Measurements from ENCODE around the gene EIF4G3. TPM values are rescaled to one million over a fixed set of nuclear protein-coding genes. Genes with fewer than 3 reads are reported as not detected.

The EIF4G3 gene
- total RNA-seq, 4 donors from 2014 or later: 82.1 to 143 (median 101) TPM

DNA sequence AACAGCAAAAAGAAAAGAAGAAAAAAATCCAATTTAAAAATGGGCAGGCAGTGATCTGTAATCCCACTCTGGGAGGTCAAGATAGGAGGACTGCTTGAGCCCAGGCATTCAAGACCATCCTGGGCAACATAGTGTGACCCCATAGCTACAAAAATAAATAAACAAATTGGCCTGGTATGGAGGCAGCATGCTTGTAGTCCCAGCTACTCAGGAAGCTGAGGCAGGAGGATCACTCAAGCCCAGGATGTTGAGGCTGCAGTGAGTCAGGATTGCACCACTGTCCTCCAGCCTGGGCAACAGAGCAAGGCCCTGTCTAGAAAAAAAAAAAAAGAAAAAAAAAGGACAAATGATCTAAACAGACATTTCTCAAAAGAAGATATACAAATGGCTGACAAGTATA is 99.6 kb downstream of the EIF4G3 start:
- no peak overlapping the region for H3K4me3 ChIP-seq
- no peaks in the 10 kb centered on the region for H3K27me3 ChIP-seq
- H3K4me1 ChIP-seq: peaks cover 0 to 12% (median 0%) of the 10 kb centered on the region in 4 donors
- H3K36me3 ChIP-seq: no peaks in the 10 kb centered on the region
- H3K27ac ChIP-seq: no peak overlapping the region
- TF ChIP-seq POLR2AphosphoS5 (IDR thresholded peaks at IDR 0.05): no peak
- no peak for TF ChIP-seq EP300 (IDR thresholded peaks at IDR 0.05; ENCODE audit: low read depth)
- TF ChIP-seq, protein P1, sequence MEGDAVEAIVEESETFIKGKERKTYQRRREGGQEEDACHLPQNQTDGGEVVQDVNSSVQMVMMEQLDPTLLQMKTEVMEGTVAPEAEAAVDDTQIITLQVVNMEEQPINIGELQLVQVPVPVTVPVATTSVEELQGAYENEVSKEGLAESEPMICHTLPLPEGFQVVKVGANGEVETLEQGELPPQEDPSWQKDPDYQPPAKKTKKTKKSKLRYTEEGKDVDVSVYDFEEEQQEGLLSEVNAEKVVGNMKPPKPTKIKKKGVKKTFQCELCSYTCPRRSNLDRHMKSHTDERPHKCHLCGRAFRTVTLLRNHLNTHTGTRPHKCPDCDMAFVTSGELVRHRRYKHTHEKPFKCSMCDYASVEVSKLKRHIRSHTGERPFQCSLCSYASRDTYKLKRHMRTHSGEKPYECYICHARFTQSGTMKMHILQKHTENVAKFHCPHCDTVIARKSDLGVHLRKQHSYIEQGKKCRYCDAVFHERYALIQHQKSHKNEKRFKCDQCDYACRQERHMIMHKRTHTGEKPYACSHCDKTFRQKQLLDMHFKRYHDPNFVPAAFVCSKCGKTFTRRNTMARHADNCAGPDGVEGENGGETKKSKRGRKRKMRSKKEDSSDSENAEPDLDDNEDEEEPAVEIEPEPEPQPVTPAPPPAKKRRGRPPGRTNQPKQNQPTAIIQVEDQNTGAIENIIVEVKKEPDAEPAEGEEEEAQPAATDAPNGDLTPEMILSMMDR (IDR thresholded peaks at IDR 0.05): no peak
- TF ChIP-seq POLR2A (IDR thresholded peaks at IDR 0.05): no peak
- intact Hi-C loops (cut with DNase I; ENCODE audit: low total_unique reads): no loop called here
- no peaks in the 10 kb centered on the region for H3K9me3 ChIP-seq
- no peak for DNase-seq
- in situ Hi-C loops (cut with MboI; ENCODE audit: low pct_ligation_motif_present in 1 of 4, low pct_unique_long_range_greater_than_20kb in 1 of 4, low sequenced_read_pairs in 3 of 4): no loop called here

DNA sequence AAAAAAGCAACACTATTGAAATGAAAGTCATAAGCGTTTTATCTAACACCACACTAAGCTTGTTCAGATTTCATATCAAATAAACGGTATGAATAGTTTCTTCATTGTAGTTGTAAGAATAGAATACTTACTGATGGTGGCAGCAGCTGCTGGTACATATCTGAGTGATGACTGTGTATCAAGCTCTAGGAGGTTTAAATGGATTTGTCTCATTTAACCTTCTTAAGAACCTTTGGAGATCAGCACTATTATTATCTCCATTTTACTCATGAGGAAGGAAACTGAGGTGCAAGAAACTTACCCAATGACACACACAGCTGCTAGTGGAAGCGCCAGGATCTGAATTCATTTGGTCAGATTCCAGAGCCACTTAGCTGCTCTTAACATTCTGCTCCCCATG is 104.0 kb downstream of the EIF4G3 start:
- no peak for TF ChIP-seq POLR2AphosphoS5 (IDR thresholded peaks at IDR 0.05)
- Histone ChIP-seq H3K4me1 (peaks cover 0 to 24% (median 0%) of the 10 kb centered on the region in 4 donors), H3K27ac (no peak overlapping the region), H3K9me3 (no peaks in the 10 kb centered on the region), H3K27me3 (no peaks in the 10 kb centered on the region), H3K4me3 (no peak overlapping the region), H3K36me3 (no peaks in the 10 kb centered on the region)
- 72 to 76% methylated on average over 3 of the region's 3 CpGs for WGBS, 2 donors (ENCODE audit: low coverage in 1 of 2)
- in situ Hi-C loops (cut with MboI; ENCODE audit: low pct_ligation_motif_present in 1 of 4, low pct_unique_long_range_greater_than_20kb in 1 of 4, low sequenced_read_pairs in 3 of 4): no loop called here
- intact Hi-C loops (cut with DNase I; ENCODE audit: low total_unique reads): no loop called here
- no peak for DNase-seq

DNA sequence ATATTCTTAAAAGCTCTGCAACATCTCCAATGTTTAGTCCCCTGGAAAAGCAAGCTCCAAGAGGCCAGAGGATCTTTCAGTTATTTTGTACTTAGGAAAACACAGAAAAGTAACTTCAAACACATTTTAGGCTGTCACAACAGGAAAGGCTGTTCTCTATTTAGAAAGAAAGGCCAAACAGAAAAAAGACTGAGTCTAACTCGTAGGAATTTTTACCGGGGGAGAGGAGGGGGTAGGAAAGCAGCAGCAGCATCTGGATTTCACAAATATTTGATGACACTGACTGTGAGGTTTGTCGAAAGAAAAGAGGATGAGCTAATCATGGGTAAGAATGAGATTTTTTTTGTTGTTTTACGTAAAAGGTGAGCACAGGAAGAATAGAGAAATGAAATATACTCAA is 107.1 kb downstream of the EIF4G3 start:
- intact Hi-C loops (cut with DNase I; ENCODE audit: low total_unique reads) (no loop called here), in situ Hi-C loops (cut with MboI; ENCODE audit: low pct_ligation_motif_present in 1 of 4, low pct_unique_long_range_greater_than_20kb in 1 of 4, low sequenced_read_pairs in 3 of 4) (no loop called here)
- Histone ChIP-seq H3K27ac (peak overlapping the region in 1 of 4 donors; percentile 18), H3K36me3 (no peaks in the 10 kb centered on the region), H3K27me3 (no peaks in the 10 kb centered on the region), H3K4me1 (peaks cover 0 to 12% (median 0%) of the 10 kb centered on the region in 4 donors), H3K4me3 (no peak overlapping the region), H3K9me3 (no peaks in the 10 kb centered on the region)
- TF ChIP-seq, protein P1 (IDR thresholded peaks at IDR 0.05): no peak
- TF ChIP-seq EP300 (IDR thresholded peaks at IDR 0.05; ENCODE audit: low read depth): no peak
- TF ChIP-seq POLR2AphosphoS5 (IDR thresholded peaks at IDR 0.05): no peak
- no peak for TF ChIP-seq POLR2A (IDR thresholded peaks at IDR 0.05)
- 61 to 74% methylated on average over 4 of the region's 4 CpGs for WGBS, 2 donors (ENCODE audit: low coverage in 1 of 2)
- DNase-seq: no peak

DNA sequence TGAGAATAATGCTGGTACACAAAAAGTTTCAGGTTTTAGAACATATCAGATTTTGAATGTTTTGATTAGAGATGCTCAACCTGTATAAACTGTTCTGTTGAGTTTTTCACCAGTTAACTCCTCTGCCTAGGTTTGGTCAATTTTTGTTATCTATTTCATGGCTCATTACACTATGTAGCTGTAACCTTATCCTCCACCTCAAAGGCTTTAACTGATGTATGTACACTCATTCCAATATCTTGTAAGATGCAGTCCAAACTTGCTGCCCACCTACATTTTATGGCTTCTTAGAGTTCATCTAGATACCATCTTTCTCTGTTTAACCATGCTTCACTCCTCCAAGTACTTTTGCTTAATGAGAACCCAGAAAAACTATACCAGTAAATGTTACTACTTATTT is 107.8 kb downstream of the EIF4G3 start:
- Histone ChIP-seq H3K9me3 (no peaks in the 10 kb centered on the region), H3K4me1 (peaks cover 0 to 12% (median 0%) of the 10 kb centered on the region in 4 donors), H3K27me3 (no peaks in the 10 kb centered on the region), H3K36me3 (no peaks in the 10 kb centered on the region), H3K27ac (peak overlapping the region in 1 of 4 donors; percentile 18), H3K4me3 (no peak overlapping the region)
- TF ChIP-seq EP300 (IDR thresholded peaks at IDR 0.05; ENCODE audit: low read depth) (no peak), POLR2A (IDR thresholded peaks at IDR 0.05) (no peak), POLR2AphosphoS5 (IDR thresholded peaks at IDR 0.05) (no peak)
- TF ChIP-seq, protein P1 (IDR thresholded peaks at IDR 0.05): no peak
- in situ Hi-C loops (cut with MboI; ENCODE audit: low pct_ligation_motif_present in 1 of 4, low pct_unique_long_range_greater_than_20kb in 1 of 4, low sequenced_read_pairs in 3 of 4) (no loop called here), intact Hi-C loops (cut with DNase I; ENCODE audit: low total_unique reads) (no loop called here)
- no peak for DNase-seq

DNA sequence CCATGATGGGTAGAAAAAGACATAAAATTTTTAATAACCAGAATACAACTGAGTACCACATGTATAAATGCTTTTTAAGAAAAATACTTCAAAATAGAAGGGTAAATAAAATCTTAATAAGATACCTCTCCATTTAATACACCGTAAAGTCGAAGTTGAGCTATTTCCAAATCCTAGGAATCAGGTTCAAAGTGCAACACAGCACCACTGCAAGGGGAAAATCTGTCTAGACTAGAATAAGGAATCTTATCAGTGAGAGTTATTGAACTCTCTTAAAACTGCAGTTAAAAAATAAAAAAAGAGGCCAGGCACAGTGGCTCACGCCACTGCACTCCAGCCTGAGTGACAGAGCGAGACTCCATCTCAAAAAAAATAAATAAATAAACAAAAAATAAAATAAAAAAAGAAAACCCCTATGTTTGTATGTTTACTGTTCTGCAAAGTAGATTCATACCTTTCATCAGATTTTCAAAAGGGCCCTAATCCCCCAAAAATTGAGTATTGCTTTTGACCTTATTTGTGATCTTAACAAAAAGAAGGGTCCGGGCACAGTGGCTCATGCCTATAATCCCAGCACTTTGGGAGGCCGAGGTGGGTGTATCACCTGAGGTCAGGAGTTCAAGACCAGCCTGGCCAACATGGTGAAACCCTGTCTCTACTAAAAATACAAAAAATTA is 109.0 kb downstream of the EIF4G3 start:
- DNase-seq: no peak

More for the DNA sequence above, 109.0 kb downstream of the EIF4G3 start:
- TF ChIP-seq, protein P1 (IDR thresholded peaks at IDR 0.05): no peak
- no peak for TF ChIP-seq POLR2A (IDR thresholded peaks at IDR 0.05)
- no peak for TF ChIP-seq EP300 (IDR thresholded peaks at IDR 0.05; ENCODE audit: low read depth)
- TF ChIP-seq POLR2AphosphoS5 (IDR thresholded peaks at IDR 0.05): no peak
- Histone ChIP-seq H3K27ac (no peak overlapping the region), H3K27me3 (no peaks in the 10 kb centered on the region), H3K9me3 (no peaks in the 10 kb centered on the region), H3K36me3 (no peaks in the 10 kb centered on the region), H3K4me1 (peaks cover 0 to 12% (median 0%) of the 10 kb centered on the region in 4 donors), H3K4me3 (no peak overlapping the region)
- intact Hi-C loops (cut with DNase I; ENCODE audit: low total_unique reads): no loop called here
- in situ Hi-C loops (cut with MboI; ENCODE audit: low pct_ligation_motif_present in 1 of 4, low pct_unique_long_range_greater_than_20kb in 1 of 4, low sequenced_read_pairs in 3 of 4): no loop called here
- 89 to 93% methylated on average over 2 to 6 of the region's 6 CpGs for WGBS, 2 donors (ENCODE audit: low coverage in 1 of 2)

All from transverse colon (tissue), 4 donors.